Activated gamma-delta T cell treated with anti-CD3 and anti-CD28 coated beads, Interleukin-2, amount 50 U/mL, for 16 hours (primary cell): Measurements from ENCODE around the gene WAS.
A peak's percentile ranks its signal among the peaks of the same experiment; 100 is the strongest.
"Not testable (repeated sequence)": the region's sequence is repeated elsewhere in the genome, so short reads cannot be mapped to it uniquely, and the experiment has no call there.

Source experiments
- DNase-seq: peaks from one replicate; pipeline ENCODE4 v3.0.0-alpha.2; 2020; ENCODE audit warnings: low read depth

The WAS gene

GRCh38 chrX:48683411-48683982 is at the start of gene WAS:
Gene WAS, plus strand, starts transcription at chrX:48683799. Its CDS starts 55 bp downstream, at chrX:48683854.
- DNase-seq, result peak; percentile 22

DNA sequence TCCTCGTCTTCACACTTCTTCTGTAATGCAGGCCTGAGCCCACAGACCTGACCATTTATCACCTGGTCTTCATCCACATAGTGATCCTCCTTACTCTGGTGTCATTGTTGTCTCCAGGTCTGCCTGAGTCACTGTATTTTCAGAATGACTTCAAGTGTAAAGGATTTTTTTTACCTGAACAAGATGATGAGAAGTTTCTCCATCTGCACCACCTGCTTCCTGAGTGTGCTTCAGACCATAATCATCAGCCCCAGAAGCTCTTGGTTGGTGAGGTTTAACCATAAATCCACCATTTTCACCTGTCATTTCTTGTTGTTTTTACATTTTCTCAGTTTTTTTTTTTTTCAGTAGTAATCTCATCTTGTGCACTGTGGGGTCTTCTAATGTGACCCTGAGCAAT is 47.3 kb upstream of the WAS start:
- DNase-seq, result no peak

DNA sequence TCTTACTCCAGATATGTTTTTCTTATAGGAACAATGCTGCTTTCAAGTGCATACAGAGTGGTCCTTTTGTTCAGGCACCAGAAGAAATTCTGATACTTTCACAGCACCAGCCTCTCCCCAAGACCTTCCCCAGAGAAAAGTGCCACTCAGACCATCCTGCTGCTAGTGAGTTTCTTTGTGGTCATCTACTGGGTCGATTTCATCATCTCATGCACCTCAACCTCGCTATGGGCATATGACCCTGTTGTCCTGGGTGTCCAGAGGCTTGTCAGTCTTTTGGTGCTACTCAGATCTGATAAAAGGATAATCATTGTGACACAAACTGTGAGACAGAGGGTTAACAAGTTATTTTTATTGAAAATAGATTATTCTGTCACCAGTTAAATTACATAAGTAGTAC is 46.8 kb upstream of the WAS start:
- no peak for DNase-seq

DNA sequence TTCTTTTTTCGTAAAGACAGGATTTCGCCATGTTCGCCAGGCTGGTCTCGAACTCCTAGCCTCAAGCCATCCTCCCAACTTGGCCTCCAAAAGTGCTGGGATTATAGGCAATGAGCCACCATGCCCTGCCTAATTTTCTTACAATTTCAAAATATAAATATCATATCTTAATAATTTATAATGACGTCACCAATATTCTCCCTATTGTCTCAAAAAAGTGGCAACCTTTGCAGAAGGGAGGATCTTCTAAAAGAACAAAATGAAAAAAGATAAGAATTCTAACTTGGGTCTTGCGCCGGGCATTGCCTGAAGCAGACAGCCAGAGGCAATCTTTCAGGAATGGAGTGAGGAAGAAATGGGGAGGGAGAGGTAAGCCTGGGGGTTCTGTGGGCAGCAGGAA is 37.9 kb upstream of the WAS start:
- no peak for DNase-seq

GRCh38 chrX:48648336-48648751 is 35.3 kb upstream of the WAS start:
- DNase-seq, result peak; percentile 9

- DNase-seq, result no peak
Measured at GRCh38 chrX:48649102-48649501, 34.5 kb upstream of the WAS start.

DNA sequence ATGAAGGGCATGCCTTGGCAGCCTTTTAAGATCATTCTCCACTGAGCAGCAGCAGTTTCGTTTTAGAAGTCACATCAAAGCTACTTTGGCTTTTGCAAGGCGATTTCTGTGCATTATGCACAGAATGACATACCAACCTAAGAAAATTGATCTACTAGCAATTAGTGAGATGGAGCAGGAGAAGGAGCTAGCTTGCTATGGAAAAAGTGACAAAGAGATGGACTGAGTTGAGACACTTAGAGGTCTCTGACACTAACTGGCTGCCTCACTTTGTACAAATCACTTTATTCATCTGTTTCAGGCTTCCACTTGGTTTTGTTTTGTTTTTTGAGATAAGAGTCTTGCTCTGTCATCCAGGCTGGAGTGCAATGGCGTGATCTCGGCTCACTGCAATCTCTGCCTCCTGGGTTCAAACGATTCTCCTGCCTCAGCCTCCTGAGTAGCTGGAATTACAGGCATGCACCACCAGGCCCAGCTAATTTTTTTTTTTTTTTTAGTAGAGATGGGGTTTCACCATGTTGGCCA is 31.5 kb upstream of the WAS start:
- DNase-seq, result not testable (repeated sequence)

- not testable (repeated sequence) for DNase-seq
Measured at GRCh38 chrX:48654746-48655145, 28.9 kb upstream of the WAS start.

DNA sequence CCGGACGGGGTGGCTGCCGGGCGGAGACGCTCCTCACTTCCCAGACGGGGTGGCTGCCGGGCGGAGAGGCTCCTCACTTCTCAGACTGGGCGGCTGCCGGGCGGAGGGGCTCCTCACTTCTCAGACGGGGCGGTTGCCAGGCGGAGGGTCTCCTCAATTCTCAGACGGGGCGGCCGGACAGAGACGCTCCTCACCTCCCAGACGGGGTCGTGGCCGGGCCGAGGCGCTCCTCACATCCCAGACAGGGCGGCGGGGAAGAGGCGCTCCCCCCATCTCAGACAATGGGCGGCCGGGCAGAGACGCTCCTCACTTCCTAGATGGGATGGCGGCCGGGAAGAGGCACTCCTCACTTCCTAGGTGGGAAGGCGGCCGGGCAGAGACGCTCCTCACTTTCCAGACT is 23.9 kb upstream of the WAS start:
- not testable (repeated sequence) for DNase-seq

DNA sequence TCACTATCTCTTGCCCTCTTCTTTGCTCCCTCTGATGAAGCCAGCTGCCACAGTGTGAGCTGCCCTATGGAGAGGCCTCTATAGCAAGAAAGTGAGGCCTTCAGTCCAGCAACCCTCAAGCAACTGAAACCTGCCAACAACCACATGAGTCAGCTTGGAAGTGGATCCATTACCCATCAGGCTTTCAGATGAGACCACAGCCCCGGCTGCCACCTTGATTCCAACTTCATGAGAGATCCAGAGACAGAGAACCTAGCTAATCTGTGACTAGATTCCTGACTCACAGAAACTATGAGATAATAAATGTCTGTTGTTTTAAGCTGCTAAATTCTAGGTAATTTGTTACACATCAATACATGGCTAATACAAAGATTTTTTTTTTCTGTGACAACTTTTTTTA is 20.4 kb upstream of the WAS start:
- no peak for DNase-seq

DNA sequence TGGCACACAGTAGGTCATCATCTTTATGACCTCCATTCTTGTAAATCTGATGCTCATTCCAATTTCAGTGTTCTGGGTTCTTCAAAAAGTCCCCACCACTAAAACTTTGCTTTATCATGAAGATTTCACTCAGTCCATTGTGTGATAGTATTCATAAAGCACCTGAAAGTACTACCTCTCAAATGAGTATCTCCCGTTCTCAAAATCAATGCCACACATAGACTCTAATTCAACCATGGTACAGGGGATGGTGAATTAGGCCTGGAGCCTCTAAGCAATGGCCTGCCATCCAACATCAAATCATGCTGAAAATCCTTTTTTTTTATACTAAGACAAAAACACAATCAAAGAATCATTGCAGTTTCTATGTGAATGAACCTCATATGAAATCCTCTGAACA is 19.4 kb upstream of the WAS start:
- DNase-seq, result no peak

DNA sequence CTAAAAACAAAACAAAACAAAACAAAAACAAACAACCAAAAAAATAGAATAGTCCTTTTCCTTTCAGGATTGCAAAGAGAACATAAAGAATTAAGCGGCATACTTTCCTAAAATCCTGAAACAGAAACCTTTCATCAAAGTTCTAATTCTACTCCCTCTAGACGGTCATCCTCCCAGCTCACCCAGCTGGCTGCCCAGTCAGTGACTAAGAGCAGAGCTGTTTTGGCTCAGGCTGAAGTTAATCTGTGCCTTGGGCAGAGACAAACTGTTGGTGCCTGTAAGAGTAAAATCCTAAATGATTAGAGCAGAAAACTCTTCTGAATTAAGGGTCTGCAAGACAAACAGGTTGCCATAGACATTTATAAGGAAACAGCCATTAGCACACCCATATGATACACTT is 17.6 kb upstream of the WAS start:
- no peak for DNase-seq

DNA sequence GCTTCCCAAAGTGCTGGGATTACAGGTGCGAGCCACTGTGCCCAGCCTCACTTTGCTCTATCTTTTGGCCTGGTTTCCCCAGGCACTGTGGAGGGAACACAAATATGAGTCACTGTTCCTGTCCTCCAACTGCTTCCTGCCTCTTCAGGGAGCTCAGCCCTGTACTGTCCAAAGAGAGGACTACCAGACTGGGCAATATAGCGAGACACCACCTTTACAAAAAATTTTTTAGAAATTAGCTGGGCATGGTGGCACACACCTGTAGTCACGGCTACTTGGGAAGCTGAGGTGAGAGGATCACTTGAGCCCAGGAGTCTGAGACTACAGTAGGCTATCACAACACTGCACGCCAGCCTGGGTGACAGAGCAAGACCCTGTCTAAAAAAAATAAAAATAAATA is 16.9 kb upstream of the WAS start:
- DNase-seq, result no peak

DNA sequence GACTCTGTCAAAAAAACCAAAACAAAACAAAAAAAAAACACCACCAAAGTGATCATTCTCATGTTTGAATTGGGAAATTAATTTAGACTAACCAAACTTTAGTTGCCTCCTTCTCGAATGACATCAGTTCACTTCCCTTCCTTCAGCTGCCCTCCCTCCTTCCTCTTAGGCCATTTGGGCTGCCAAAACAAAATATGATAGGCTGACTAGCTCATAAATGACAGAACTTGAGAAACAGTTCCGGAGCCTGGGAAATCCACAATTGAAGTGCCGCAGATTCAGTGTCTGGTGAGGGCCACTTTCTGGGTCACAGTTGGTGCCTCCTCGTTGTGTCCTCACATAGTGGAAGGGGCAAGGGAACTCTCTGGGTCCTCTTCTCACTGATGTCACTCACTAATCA is 16.1 kb upstream of the WAS start:
- DNase-seq, result no peak

GRCh38 chrX:48668187-48668586 is 15.4 kb upstream of the WAS start:
- not testable (repeated sequence) for DNase-seq

DNA sequence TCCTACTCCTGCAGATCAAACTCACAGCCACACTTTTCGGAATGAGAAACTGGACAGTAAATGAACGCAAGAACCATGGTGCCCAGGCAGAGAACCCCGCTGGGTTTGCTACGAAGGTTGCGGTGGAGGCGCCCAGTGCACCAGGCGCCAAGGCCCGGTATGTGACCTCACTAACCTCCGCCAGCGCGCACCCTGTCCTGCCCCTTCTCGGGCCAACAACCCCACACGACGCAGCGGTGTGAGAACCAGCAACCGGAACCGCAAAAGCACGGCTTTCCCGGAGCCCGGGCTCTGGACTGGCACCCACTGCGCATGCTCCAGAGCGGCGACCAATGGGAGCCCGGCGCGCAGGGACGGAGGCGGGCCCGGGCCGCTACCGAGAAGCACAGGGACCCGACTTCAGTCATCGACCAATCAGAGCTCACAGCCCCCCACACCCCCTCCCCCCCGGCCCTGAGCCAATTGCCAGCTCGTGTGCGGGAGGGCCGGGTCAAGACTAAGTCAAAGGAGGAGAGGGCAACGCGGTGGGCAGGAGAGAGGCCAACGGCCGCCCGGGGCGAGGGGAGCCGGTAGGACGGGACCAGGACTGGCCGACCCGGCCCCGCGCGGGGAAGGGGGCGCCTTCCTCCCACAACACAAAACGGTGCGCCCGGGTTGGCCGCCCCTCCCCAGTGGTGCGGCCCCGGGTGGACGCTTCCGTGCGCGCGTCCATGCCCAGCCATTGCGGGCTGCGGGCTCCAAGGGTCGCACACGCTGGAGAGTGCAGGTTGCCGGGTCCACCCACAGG is 7.3 kb upstream of the WAS start:
- peak; percentile 76 for DNase-seq

GRCh38 chrX:48676893-48677270 is 6.7 kb upstream of the WAS start:
- no peak for DNase-seq

DNA sequence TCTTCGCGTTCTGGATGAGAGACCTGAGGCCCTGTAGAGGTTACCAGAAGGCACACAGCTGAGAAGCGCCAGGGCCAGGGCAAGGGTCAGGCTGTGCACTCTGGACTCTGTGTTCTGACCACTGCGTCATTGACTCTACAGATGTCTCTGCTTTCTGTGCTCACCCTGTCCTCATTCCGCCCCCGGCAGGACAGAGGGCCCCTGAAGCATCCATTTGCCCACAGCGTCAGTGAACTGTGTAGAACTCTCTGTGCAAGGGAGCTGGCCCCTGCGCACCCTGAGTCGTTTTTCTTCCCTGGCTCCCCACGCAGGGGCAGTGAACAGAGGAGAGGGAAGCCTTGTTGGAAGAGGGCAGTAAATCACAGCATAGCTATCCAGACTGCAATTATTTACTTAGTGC is 6.1 kb upstream of the WAS start:
- DNase-seq, result no peak

DNA sequence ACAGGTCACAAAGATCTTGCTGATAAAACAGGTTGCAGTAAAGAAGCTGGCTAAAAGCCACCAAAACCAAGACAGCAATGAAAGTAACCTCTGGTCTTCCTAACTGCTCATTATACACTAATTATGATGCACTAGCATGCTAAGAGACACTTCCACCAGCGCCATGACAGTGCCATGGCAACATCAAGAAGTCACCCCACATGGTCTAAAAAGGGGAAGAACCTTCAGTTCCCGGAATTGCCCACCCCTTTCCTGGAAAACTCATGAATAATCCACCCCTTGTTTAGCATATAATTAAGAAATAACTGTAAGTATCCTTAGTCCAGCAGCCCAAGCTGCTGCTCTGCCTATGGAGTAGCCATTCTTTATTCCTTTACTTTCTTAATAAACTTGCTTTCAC is 3.1 kb upstream of the WAS start:
- DNase-seq, result not testable (repeated sequence)

- not testable (repeated sequence) for DNase-seq
Measured at GRCh38 chrX:48680925-48681324, 2.7 kb upstream of the WAS start.

GRCh38 chrX:48681539-48682183 is 1.9 kb upstream of the WAS start:
- no peak for DNase-seq

- not testable (repeated sequence) for DNase-seq
Measured at GRCh38 chrX:48682795-48683194, 804 bp upstream of the WAS start.

DNA sequence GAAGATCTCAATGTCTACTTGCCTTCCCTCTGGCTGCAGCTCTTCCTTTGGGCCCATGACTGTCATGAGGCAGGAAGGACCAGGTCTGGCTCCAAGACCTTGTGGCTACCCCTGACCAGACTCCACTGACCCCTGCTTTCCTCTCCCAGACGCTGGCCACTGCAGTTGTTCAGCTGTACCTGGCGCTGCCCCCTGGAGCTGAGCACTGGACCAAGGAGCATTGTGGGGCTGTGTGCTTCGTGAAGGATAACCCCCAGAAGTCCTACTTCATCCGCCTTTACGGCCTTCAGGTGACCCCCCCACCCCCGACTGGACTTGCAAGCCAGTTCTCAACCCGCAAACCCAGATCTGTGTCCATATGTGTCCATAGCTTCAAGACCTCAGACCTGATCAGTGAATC is 535 bp downstream of the WAS start:
- DNase-seq, result no peak
